Measurements from ENCODE around the gene EPS8.
A peak's percentile ranks its signal among the peaks of the same experiment; 100 is the strongest.

The EPS8 gene

GRCh38 chr12:15808652-15809051, 19.5 kb upstream of the EPS8 start:
- peak overlapping the region; percentile 23; the same call in 1 of the 2 replicates for H3K27ac ChIP-seq
- no peak for TF ChIP-seq CTCF (conservative IDR thresholded peaks at IDR 0.05)

GRCh38 chr12:15808250-15808649, 19.1 kb upstream of the EPS8 start:
- TF ChIP-seq CTCF (conservative IDR thresholded peaks at IDR 0.05): no peak
- peak overlapping the region; percentile 23; the same call in 1 of the 2 replicates for H3K27ac ChIP-seq

GRCh38 chr12:15806826-15807225, 17.6 kb upstream of the EPS8 start:
- TF ChIP-seq CTCF (conservative IDR thresholded peaks at IDR 0.05): no peak

GRCh38 chr12:15801770-15802744, 12.9 kb upstream of the EPS8 start:
- peak overlapping the region; percentile 29 for H3K27ac ChIP-seq
- TF ChIP-seq CTCF (conservative IDR thresholded peaks at IDR 0.05): no peak

More at GRCh38 chr12:15806826-15807225, 17.6 kb upstream of the EPS8 start:
- no peak overlapping the region for H3K27ac ChIP-seq

GRCh38 chr12:15800278-15800677, 11.1 kb upstream of the EPS8 start:
- H3K27ac ChIP-seq: peak overlapping the region; percentile 48
- TF ChIP-seq CTCF (conservative IDR thresholded peaks at IDR 0.05): no peak

- H3K27ac ChIP-seq: peak overlapping the region; percentile 48
- no peak for TF ChIP-seq CTCF (conservative IDR thresholded peaks at IDR 0.05)
Measured at GRCh38 chr12:15797818-15798217, 8.6 kb upstream of the EPS8 start.

GRCh38 chr12:15796493-15797141, 7.4 kb upstream of the EPS8 start:
- no peak for TF ChIP-seq CTCF (conservative IDR thresholded peaks at IDR 0.05)
- peak overlapping the region; percentile 48; the same call in 1 of the 2 replicates for H3K27ac ChIP-seq
